ENCODE data around the gene SLC28A1.

SLC28A1 gene

GRCh38 chr15:84886984-84887299, 2.5 kb downstream of the SLC28A1 start:
- H3K36me3 ChIP-seq (ENCODE audit: control insufficient read depth in 1 of 2, insufficient read depth in 2 of 2, low read length in 2 of 2), result no peaks in the 10 kb centered on the region
- no peaks in the 10 kb centered on the region for H3K27me3 ChIP-seq (ENCODE audit: low read depth, low read length)
- H3K9me3 ChIP-seq (ENCODE audit: control insufficient read depth in 1 of 2, low read length in 2 of 2), result no peaks in the 10 kb centered on the region
- H3K27ac ChIP-seq (ENCODE audit: low read length), result no peak overlapping the region
- H3K4me3 ChIP-seq (ENCODE audit: low read depth in 1 of 2, low read length in 2 of 2), result no peak overlapping the region
- no peaks in the 10 kb centered on the region for H3K4me1 ChIP-seq (ENCODE audit: control insufficient read depth in 1 of 2, insufficient read depth in 2 of 2, low read length in 2 of 2)

GRCh38 chr15:84887938-84888337, 3.5 kb downstream of the SLC28A1 start:
- Histone ChIP-seq H3K4me3 (ENCODE audit: low read depth in 1 of 2, low read length in 2 of 2) (no peak overlapping the region), H3K27me3 (ENCODE audit: low read depth, low read length) (no peaks in the 10 kb centered on the region), H3K4me1 (ENCODE audit: control insufficient read depth in 1 of 2, insufficient read depth in 2 of 2, low read length in 2 of 2) (no peaks in the 10 kb centered on the region), H3K36me3 (ENCODE audit: control insufficient read depth in 1 of 2, insufficient read depth in 2 of 2, low read length in 2 of 2) (no peaks in the 10 kb centered on the region), H3K9me3 (ENCODE audit: control insufficient read depth in 1 of 2, low read length in 2 of 2) (no peaks in the 10 kb centered on the region), H3K27ac (ENCODE audit: low read length) (no peak overlapping the region)

- H3K4me3 ChIP-seq (ENCODE audit: low read depth in 1 of 2, low read length in 2 of 2), result no peak overlapping the region
- H3K27me3 ChIP-seq (ENCODE audit: low read depth, low read length), result no peaks in the 10 kb centered on the region
- H3K36me3 ChIP-seq (ENCODE audit: control insufficient read depth in 1 of 2, insufficient read depth in 2 of 2, low read length in 2 of 2), result no peaks in the 10 kb centered on the region
- no peaks in the 10 kb centered on the region for H3K9me3 ChIP-seq (ENCODE audit: control insufficient read depth in 1 of 2, low read length in 2 of 2)
- no peak overlapping the region for H3K27ac ChIP-seq (ENCODE audit: low read length)
- H3K4me1 ChIP-seq (ENCODE audit: control insufficient read depth in 1 of 2, insufficient read depth in 2 of 2, low read length in 2 of 2), result no peaks in the 10 kb centered on the region
Measured at GRCh38 chr15:84888639-84889038, 4.2 kb downstream of the SLC28A1 start.

GRCh38 chr15:84889313-84889990, 5.0 kb downstream of the SLC28A1 start:
- Histone ChIP-seq H3K27ac (ENCODE audit: low read length) (no peak overlapping the region), H3K9me3 (ENCODE audit: control insufficient read depth in 1 of 2, low read length in 2 of 2) (no peaks in the 10 kb centered on the region), H3K4me1 (ENCODE audit: control insufficient read depth in 1 of 2, insufficient read depth in 2 of 2, low read length in 2 of 2) (no peaks in the 10 kb centered on the region), H3K4me3 (ENCODE audit: low read depth in 1 of 2, low read length in 2 of 2) (no peak overlapping the region), H3K36me3 (ENCODE audit: control insufficient read depth in 1 of 2, insufficient read depth in 2 of 2, low read length in 2 of 2) (no peaks in the 10 kb centered on the region), H3K27me3 (ENCODE audit: low read depth, low read length) (no peaks in the 10 kb centered on the region)

- H3K27me3 ChIP-seq (ENCODE audit: low read depth, low read length), result no peaks in the 10 kb centered on the region
- no peaks in the 10 kb centered on the region for H3K4me1 ChIP-seq (ENCODE audit: control insufficient read depth in 1 of 2, insufficient read depth in 2 of 2, low read length in 2 of 2)
Measured at GRCh38 chr15:84889991-84890669, 5.7 kb downstream of the SLC28A1 start.

GRCh38 chr15:84890670-84891162, 6.3 kb downstream of the SLC28A1 start:
- no peaks in the 10 kb centered on the region for H3K27me3 ChIP-seq (ENCODE audit: low read depth, low read length)
- no peak overlapping the region for H3K4me3 ChIP-seq (ENCODE audit: low read depth in 1 of 2, low read length in 2 of 2)
- no peaks in the 10 kb centered on the region for H3K9me3 ChIP-seq (ENCODE audit: control insufficient read depth in 1 of 2, low read length in 2 of 2)
- H3K36me3 ChIP-seq (ENCODE audit: control insufficient read depth in 1 of 2, insufficient read depth in 2 of 2, low read length in 2 of 2), result no peaks in the 10 kb centered on the region
- H3K27ac ChIP-seq (ENCODE audit: low read length), result no peak overlapping the region
- no peaks in the 10 kb centered on the region for H3K4me1 ChIP-seq (ENCODE audit: control insufficient read depth in 1 of 2, insufficient read depth in 2 of 2, low read length in 2 of 2)

More at GRCh38 chr15:84889991-84890669, 5.7 kb downstream of the SLC28A1 start:
- Histone ChIP-seq H3K9me3 (ENCODE audit: control insufficient read depth in 1 of 2, low read length in 2 of 2) (no peaks in the 10 kb centered on the region), H3K4me3 (ENCODE audit: low read depth in 1 of 2, low read length in 2 of 2) (no peak overlapping the region), H3K36me3 (ENCODE audit: control insufficient read depth in 1 of 2, insufficient read depth in 2 of 2, low read length in 2 of 2) (no peaks in the 10 kb centered on the region), H3K27ac (ENCODE audit: low read length) (no peak overlapping the region)

- Histone ChIP-seq H3K36me3 (ENCODE audit: control insufficient read depth in 1 of 2, insufficient read depth in 2 of 2, low read length in 2 of 2) (no peaks in the 10 kb centered on the region), H3K4me3 (ENCODE audit: low read depth in 1 of 2, low read length in 2 of 2) (no peak overlapping the region), H3K4me1 (ENCODE audit: control insufficient read depth in 1 of 2, insufficient read depth in 2 of 2, low read length in 2 of 2) (no peaks in the 10 kb centered on the region), H3K27me3 (ENCODE audit: low read depth, low read length) (no peaks in the 10 kb centered on the region), H3K9me3 (ENCODE audit: control insufficient read depth in 1 of 2, low read length in 2 of 2) (no peaks in the 10 kb centered on the region), H3K27ac (ENCODE audit: low read length) (no peak overlapping the region)
Measured at GRCh38 chr15:84891339-84891738, 6.9 kb downstream of the SLC28A1 start.

- Histone ChIP-seq H3K9me3 (ENCODE audit: control insufficient read depth in 1 of 2, low read length in 2 of 2) (no peaks in the 10 kb centered on the region), H3K4me1 (ENCODE audit: control insufficient read depth in 1 of 2, insufficient read depth in 2 of 2, low read length in 2 of 2) (no peaks in the 10 kb centered on the region), H3K27me3 (ENCODE audit: low read depth, low read length) (no peaks in the 10 kb centered on the region), H3K27ac (ENCODE audit: low read length) (no peak overlapping the region), H3K36me3 (ENCODE audit: control insufficient read depth in 1 of 2, insufficient read depth in 2 of 2, low read length in 2 of 2) (no peaks in the 10 kb centered on the region), H3K4me3 (ENCODE audit: low read depth in 1 of 2, low read length in 2 of 2) (no peak overlapping the region)
Measured at GRCh38 chr15:84892786-84893307, 8.4 kb downstream of the SLC28A1 start.

- Histone ChIP-seq H3K27me3 (ENCODE audit: low read depth, low read length) (no peaks in the 10 kb centered on the region), H3K9me3 (ENCODE audit: control insufficient read depth in 1 of 2, low read length in 2 of 2) (no peaks in the 10 kb centered on the region), H3K4me3 (ENCODE audit: low read depth in 1 of 2, low read length in 2 of 2) (no peak overlapping the region), H3K4me1 (ENCODE audit: control insufficient read depth in 1 of 2, insufficient read depth in 2 of 2, low read length in 2 of 2) (no peaks in the 10 kb centered on the region), H3K36me3 (ENCODE audit: control insufficient read depth in 1 of 2, insufficient read depth in 2 of 2, low read length in 2 of 2) (no peaks in the 10 kb centered on the region), H3K27ac (ENCODE audit: low read length) (no peak overlapping the region)
Measured at GRCh38 chr15:84893607-84894006, 9.1 kb downstream of the SLC28A1 start.

GRCh38 chr15:84894736-84895425, 10.4 kb downstream of the SLC28A1 start:
- Histone ChIP-seq H3K4me1 (ENCODE audit: control insufficient read depth in 1 of 2, insufficient read depth in 2 of 2, low read length in 2 of 2) (no peaks in the 10 kb centered on the region), H3K4me3 (ENCODE audit: low read depth in 1 of 2, low read length in 2 of 2) (no peak overlapping the region), H3K36me3 (ENCODE audit: control insufficient read depth in 1 of 2, insufficient read depth in 2 of 2, low read length in 2 of 2) (no peaks in the 10 kb centered on the region), H3K27me3 (ENCODE audit: low read depth, low read length) (no peaks in the 10 kb centered on the region), H3K9me3 (ENCODE audit: control insufficient read depth in 1 of 2, low read length in 2 of 2) (no peaks in the 10 kb centered on the region), H3K27ac (ENCODE audit: low read length) (no peak overlapping the region)

GRCh38 chr15:84898761-84899160, 14.3 kb downstream of the SLC28A1 start:
- H3K4me3 ChIP-seq (ENCODE audit: low read depth in 1 of 2, low read length in 2 of 2), result no peak overlapping the region
- peaks cover 0 to 4% of the 10 kb centered on the region in 2 donors for H3K9me3 ChIP-seq (ENCODE audit: control insufficient read depth in 1 of 2, low read length in 2 of 2)
- H3K36me3 ChIP-seq (ENCODE audit: control insufficient read depth in 1 of 2, insufficient read depth in 2 of 2, low read length in 2 of 2), result no peaks in the 10 kb centered on the region

More at GRCh38 chr15:84898761-84899160, 14.3 kb downstream of the SLC28A1 start:
- no peak overlapping the region for H3K27ac ChIP-seq (ENCODE audit: low read length)
- H3K4me1 ChIP-seq (ENCODE audit: control insufficient read depth in 1 of 2, insufficient read depth in 2 of 2, low read length in 2 of 2), result peaks cover 0 to 2% of the 10 kb centered on the region in 2 donors
- no peaks in the 10 kb centered on the region for H3K27me3 ChIP-seq (ENCODE audit: low read depth, low read length)
